GM21367 (cell line): Measurements from ENCODE around the gene BRWD1.

Experiments used
- ATAC-seq: cut with Tn5 transposase; IDR thresholded peaks from one replicate; pipeline ENCODE4 v1.9.1; 2021; ENCODE audit not compliant: unreplicated experiment

BRWD1 gene

DNA sequence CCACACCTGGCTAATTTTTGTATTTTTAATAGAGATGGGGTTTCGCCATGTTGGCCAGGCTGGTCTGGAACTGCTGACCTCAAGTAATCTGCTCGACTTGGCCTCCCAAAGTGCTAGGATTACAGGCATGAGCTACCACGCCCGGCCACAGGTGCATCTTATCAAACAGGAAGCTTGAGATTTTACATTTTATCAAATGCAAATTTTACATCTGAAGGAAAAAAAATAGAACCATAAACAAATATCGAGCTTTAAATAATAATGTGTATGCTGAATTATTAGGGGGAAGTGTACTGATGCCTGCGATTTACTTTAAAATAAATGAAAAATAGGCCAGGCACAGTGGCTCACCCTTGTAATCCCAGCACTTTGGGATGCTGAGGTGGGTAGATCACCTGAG lies 16.6 kb upstream of the BRWD1 start:
- no peak for ATAC-seq

DNA sequence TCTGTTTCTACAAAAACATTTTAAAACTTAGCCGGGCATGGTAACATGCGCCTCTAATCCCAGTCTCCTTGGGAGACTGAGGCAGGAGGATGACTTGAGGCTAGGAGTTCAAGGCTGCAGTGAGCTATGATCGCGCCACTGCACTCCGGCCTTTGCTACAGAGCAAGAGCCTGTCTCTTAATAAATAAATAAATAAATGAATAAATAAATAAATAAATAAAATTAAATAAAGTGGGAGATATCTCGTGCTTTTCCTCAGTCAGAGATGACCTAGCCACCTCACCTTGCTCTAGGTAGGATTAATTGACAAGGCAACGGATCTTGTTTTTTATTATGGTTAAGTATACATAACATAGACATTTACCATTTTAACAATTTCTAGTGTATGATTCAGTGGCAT lies 14.3 kb upstream of the BRWD1 start:
- no peak for ATAC-seq

DNA sequence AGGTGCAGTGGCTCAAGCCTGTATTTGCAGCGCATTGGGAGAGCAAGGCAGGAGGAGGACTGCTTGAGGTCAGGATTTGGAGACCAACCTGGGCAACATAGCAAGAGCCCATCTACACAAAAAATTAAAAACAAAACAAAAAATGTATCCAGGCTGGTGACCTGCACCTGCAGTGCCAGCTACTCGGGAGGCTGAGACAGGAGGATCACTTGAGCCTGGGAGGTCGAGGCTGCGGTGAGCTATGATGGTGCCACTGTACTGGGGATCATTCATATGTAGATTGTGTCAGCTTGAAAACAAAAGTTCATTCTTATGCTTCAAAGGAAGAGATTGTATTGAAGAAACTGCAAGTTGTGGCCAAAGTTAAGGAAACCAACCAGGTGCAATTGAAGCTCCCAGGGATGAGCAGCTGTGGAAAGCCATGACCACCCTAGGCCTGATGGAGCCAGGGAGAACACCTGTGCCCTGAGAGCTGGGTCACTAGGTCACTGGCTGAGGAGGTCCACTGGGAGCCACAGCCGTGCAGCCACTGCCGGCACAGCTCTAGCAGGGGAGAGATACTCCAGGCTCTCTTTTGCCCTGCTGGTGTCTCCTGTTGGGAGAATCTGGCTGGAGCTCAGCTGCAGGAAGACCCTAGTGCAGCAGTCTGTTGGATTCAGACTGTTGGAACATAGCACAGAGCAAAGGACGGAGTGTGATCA lies 13.3 kb upstream of the BRWD1 start:
- ATAC-seq, result no peak

DNA sequence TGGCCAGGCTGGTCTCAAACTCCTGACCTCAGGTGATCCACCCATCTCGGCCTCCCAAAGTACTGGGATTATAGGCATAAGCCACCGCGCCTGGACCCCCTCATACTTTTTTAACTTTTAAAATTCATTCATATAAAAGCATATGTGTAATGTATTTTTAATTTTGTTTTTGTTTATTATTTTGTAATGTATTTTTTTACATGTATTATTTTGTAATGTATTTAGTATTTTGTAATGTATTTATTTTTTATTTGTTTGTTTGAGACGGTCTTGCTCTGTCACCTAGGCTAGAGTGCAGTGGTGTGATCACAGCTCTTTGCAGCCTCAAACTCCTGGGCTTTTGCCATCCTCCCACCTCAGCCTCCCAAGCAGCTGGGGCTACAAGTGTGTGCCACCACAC lies 12.0 kb upstream of the BRWD1 start:
- ATAC-seq, result no peak

DNA sequence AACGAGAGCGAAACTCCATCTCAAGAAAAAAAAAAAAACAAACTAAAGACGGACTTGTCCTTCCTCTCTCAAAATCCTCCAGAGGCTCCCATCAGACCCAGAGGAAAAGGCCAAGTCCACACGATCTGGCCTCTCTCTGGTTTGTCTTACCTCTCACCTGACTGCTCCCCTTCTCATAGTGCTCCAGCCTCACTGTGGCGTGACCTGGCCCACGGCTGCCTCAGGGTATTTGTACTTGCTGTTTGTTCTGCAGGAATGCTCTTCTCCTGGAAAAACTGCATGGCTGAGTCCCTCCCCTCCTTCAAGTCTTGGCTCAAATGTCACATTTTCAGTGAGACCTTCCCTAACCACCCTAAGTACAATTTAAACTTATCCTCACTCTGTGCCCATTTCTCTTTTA lies 8.0 kb upstream of the BRWD1 start:
- no peak for ATAC-seq

DNA sequence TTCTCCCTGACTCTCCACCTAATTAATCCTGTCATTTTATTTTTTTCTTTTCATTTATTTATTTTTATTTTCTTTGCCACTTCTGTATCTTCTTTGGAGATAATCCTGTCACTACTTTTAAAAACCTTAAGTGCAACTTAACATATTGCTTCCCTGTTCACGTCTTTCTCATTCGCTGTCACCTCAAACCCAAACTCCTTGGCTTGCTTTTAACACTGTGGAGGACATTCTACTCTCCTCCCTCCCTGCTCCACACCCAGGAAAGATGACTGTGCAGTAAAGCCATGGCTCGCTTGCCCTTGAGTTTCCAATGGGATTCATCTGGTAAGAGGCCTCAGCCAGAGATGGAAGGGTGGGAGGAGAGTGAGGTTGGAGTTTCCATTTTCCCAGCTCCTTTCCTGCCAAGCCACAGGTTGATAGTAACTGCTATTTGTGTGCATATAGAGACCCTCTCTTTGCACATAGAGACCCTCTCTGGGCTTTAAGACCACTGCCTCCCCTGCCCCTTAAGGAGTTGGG lies 6.4 kb upstream of the BRWD1 start:
- no peak for ATAC-seq

DNA sequence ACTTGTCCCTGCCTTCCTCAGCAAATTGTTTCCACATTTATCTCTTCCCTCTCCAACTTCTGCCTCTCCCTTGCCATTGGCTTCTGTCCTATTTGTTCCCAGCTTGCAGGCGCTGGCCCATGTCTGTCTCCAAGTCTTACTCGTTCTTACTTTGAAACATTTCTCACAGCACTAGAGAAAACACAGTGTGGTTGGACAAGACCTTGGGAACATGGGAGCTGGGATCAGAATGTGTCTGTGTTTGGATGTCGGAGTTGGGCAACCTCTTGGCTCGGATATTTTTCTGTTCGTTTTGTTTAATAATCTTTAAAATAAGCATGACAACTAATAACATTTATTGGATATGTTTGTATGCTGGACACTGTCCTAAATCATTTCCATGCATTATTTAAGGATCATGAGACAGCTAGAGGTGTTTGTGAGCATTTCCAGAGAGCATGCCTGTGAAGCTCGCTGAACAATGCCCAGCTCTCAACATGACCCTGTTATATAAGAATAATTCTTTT lies 5.9 kb upstream of the BRWD1 start:
- no peak for ATAC-seq

DNA sequence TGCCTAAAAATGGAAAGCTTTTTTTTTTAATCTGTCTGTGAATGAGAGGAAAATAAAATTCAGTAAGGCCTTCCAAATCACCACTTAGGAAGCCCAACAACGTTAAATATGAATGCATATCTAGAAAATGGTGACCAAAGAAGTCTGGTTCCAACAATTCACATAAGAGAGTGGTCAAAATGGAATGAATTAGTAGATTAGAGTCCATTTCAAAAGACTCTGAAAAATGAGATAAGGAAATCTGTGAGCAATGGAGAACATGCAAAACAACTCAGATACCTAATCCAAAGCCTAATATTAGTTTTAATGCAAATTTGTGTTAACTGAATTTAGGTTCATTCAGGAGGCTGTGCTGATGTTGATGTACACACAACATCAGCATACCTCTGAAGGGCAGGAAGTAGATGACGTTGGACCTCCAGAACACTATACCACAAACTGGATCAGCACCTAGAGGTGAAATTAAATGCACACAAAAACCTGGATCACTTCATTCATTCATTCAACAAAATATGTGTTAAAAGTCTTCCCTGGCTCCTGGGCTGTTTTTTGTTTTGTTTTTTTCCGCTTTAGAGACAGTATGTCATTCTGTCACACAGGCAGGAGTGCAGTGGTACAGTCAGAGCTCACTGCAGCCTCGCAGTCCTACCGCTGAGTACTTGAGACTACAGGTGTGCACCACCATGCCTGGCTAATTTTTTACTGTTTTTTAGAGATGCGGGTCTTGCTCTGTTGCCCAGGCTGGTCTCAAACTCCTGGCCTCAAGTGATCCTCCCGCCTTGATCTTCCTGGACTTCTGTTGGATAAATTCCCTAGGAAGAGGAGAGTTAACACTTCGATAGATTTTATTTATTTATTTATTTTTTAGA lies 4.9 kb upstream of the BRWD1 start:
- ATAC-seq, result no peak

DNA sequence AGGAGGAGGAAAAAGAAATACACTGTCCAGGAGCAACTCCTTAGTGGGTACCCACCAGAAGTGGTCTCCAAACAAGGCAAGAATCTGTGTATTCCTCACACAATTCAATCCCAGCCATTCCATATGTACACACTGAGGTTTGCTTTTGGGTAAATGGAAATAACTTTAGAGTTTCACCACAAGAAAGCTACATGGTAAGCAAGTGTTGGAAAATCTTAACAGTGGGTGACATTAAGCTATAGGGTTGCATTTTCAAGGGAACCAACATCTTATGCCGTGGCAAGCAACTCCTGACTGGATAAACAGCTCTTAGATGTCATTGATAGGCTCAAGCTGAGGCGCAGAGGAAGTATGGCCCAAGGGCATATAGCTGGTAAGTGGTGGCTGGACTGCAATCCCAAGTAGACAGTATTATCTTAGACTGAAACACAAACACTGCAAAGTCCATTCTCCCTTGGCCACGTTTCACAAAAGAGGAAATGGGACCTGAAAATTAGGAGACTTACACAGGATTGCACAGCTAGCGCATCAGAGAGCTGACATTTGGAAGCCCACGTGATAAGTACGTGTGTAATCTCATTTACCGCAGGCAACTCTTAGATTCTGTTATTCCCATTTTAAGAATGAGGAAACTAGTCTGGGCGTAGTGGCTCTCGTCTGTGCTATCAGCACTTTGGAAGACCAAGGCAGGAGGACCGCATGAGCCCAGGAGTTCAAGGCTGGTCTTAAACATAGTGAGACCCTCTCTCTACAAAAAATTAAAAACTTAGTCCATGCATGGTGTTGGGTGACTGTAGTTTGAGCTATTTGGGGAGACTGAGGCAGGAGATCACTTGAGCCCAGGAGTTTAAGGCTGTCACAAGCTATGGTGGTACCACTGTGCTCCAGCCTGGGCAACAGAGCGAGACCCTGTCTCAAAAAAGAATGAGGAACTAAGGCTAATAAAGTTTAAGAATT lies 4.0 kb upstream of the BRWD1 start:
- ATAC-seq, result no peak

DNA sequence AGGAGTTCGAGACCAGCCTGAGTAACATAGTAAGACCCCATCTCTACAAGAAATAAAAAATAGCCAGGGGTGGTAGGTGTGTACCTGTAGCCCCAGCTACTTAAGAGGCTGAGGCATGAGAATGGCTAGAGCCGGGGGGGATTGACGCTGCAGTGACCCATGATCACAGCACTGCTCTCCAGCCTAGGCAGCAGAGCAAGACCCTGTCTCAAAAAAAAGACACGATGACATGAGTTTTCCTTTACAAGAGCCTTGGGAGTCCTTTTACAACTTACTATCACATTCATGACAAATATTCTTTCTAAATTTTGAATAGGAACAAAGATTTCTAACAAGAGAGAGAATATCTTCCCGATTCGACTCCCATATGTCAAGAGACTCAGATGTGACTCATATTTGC lies 3.3 kb upstream of the BRWD1 start:
- ATAC-seq, result no peak

DNA sequence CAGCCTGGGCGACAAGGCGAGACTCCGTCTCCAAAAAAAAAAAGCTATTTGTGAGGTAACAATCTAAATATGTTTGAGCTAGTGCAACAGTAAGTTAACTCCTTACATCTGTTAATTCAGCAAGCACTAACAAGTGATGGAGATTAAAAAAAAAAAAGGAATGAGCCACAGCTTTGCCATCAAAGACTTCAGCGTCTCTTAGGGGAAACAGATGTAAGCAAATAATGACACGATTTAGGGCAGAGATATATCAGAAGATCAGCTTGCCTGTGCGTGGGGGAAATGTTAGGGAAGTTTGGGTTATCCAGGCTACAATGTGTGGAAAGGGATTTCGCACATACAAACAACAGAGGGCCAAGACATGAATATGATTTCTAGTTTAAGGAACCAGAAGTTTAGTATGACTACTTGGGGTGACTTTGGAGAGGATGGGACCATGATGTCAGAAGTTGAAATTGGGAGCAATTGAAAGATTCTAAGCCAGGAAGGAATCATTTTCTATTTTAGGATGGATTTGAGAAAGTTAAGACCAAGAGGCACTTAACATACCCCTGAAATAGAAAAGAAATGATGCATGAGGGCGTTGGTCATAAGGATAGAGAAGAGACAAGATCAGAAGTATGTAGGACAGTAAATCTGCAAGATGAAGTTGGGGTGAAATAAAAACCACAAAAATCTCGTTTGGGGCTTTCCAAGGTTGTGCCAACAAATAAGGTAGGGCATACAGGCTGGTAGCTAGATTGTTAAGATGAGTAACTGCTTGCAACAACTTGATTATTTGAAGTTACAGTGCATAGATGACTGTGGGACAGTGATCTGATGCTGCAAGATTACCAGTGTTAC lies 2.4 kb upstream of the BRWD1 start:
- ATAC-seq, result no peak

DNA sequence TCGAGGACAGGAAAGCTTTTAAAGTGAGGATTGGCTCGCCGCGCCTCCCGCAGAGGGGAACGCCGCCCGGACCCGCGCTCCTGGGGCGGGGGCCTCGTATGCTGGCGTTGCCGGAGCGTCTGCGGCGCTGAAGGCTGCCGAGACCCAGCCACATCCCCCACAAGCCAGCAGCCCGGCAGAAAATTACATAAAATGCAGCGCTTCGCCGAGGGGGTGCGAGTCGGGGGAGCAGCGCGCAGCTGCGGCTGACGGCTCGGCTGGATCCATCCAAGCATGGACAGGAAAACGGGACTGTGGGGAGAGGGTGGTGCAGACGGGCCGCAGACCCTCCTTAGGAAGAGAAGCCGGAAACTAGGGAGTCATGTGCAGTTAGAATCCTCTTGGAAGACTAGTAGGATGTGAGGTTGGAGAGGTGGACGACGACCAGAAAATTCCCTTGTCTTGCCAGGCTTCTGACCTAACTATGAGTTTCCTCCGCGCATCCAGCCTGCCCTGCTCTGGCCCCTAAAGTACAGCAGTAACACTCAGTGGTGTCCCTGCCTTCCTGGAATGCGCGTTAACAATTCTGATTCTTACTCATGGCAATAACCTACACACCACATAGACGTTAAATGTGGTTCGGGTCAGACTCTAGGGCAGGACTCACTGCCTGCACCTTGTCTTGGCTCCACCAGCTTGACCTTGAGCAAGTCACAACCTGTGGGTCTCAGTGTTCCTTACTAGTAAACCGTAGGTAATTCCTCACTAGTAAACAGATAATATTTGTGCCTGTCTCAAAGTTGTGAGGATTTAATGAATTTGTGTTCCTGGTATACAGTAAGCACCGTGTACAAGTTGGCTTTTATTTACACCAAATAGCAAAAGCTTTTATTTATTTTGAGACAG lies 953 bp upstream of the BRWD1 start:
- peak; percentile 10 for ATAC-seq

DNA sequence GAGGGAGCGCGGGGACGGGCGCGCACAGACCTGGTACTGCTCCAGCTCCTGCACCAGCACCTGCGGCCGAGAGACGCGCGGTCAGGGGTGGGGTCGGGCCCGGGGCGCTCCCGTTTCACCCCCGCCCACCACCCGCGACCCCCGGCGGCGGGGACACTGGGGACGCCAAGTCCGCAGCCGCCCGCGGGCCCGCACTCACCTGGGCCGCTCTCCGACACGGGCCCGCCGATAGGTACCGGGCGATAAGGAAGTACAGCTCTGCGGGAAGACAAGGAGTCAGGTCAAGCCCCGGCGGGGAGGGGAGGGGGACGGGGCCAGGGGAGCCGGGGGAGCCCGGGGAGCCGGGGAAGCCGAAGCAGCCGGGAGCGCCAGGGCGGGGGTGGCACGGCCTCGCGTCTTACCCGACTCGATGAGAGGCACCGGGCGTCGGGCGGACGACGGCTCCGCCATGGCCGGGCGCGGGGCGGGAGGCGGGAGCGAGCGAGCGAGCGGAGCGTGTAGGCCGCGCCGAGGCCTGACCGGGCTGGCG lies 326 bp downstream of the BRWD1 start:
- peak; percentile 1 for ATAC-seq

DNA sequence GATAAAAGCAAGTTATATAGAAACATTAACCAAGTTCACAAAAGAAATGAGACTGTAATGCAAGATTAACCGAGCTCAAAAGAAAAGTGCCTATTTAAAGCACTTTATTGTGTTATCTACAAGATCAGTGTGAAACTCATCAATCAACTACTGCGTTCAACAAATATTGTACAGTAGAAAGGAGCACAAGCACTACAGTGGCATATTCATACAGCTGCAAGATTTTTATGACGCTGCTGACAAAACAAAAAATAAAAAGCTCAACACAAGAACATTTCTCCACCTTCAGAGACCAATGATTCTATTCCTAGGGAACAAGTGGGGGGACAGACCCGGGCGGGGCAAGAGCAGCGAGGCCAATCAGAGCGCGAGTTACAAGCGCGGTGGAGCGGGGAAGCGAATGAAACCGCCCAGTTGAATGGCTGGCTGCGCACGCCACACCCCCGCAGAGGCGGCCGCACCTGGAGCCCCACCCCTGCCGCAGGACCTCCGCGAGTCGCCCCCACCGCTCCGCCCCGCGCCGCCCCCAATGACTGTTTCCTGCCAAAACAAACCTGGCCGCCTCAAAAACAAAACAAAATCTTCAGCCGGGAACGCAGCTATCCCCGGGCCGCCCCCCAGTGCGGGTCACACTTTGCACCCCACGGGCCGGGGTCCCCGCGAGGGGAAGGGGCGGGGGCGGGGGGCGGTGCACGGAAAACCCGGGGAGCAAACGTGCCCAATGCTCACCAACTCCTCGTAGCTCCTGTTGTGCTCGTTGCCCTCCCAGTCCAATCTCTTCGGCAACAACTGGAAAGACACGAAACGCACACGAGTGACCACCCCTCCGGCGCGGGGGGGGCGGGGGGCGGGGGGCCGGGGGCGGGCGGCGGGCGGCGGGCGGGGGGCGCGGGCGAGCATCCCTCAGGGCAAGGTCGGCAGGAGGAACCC lies 1.1 kb downstream of the BRWD1 start:
- ATAC-seq, result peak; percentile 77

DNA sequence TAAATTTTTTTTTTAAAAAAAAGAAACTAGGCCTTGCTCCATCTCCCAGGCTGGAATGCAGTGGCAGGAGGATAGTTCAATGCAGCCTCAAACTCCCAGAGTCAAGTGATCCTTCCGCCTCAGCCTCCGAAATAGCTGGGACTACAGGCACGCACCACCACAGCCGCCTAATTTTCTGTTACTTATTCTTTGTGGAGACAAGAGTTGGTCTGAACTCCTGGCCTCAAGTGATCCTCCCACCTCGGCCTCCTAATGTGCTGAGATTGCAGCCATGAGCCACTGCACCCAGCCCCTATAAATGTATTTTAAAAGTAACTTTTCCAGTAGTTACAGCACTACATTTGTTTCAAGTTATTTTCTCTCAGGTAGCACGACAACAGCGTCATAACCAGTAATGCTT lies 2.3 kb downstream of the BRWD1 start:
- no peak for ATAC-seq

DNA sequence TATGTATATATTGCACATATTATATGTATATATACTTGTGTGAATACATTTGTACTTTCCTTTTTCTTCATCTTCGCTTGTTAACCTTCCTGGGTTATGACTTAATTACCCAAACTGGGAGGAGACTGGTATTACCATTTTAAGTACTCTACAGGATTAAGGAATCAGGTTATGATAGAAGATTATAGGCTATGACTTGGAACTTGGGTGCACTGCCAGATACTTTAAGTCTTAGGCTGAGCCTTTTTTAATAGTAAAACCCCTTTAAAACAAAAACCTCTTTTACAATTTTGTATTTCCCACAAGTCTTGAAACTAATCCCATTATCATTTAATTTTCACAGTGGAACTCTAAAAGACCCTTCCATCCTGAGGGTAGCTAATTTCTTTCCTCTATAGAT lies 6.0 kb downstream of the BRWD1 start:
- no peak for ATAC-seq

DNA sequence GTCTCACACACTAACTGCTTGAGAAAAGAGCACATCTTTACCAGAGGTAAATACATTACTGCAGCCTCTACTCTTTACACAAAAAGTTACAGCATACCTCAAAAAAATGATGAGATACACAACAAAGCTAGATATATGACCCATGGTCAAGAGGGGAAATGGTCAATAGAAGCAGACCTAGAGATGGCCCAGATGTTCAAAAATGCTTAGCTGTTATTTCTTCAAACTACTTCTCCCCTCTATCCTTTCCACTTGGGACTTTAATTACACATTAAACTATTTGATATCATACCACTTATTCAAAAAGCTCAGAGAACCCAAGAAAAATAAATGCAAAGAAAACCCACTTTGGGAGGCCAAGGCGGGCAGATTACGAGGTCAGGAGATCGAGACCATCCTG lies 12.8 kb downstream of the BRWD1 start:
- no peak for ATAC-seq

DNA sequence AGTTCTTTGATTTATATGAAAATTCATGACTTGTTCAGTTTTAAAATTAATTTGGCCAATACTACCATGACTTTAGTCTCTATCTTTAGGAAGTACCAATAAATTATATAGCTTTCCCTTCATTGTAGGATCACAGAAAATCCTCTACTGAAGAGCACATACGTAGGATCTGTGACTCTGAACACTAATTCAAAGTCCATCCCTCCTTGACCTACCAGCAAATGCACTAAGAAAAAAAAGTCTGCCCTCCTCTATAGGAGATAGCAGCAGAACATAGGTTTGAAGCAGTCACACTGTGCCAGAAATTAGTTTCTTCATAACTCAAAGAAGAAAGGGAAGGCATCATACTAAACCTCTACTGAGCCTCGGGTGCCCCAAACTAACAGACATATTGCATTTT lies 16.5 kb downstream of the BRWD1 start:
- ATAC-seq, result no peak
